Measurements from ENCODE around the gene CEP70.
"Not testable (repeated sequence)": the region's sequence is repeated elsewhere in the genome, so short reads cannot be mapped to it uniquely, and the experiment has no call there.

CEP70 gene

GRCh38 chr3:138594150-138594934 is at the start of gene CEP70:
TSS of gene CEP70 (minus strand) at chr3:138594260. CDS start at chr3:138572927, 21,333 bp downstream.
- DNase-seq: peak; percentile 93

GRCh38 chr3:138642927-138643253 is 48.8 kb upstream of the CEP70 start:
- no peak for DNase-seq
- in situ Hi-C loops (cut with HindIII; ENCODE audit: low pct_ligation_motif_present, low pct_unique_long_range_greater_than_20kb, low sequenced_read_pairs): no loop called here

More at GRCh38 chr3:138594150-138594934, at the start of gene CEP70:
- in situ Hi-C loops (cut with HindIII; ENCODE audit: low pct_ligation_motif_present, low pct_unique_long_range_greater_than_20kb, low sequenced_read_pairs): no loop called here

GRCh38 chr3:138642226-138642926 is 48.3 kb upstream of the CEP70 start:
- in situ Hi-C loops (cut with HindIII; ENCODE audit: low pct_ligation_motif_present, low pct_unique_long_range_greater_than_20kb, low sequenced_read_pairs): no loop called here
- no peak for DNase-seq

- in situ Hi-C loops (cut with HindIII; ENCODE audit: low pct_ligation_motif_present, low pct_unique_long_range_greater_than_20kb, low sequenced_read_pairs): no loop called here
- DNase-seq: no peak
Observed at GRCh38 chr3:138640537-138640936, 46.5 kb upstream of the CEP70 start.

GRCh38 chr3:138638641-138639040 is 44.6 kb upstream of the CEP70 start:
- in situ Hi-C loops (cut with HindIII; ENCODE audit: low pct_ligation_motif_present, low pct_unique_long_range_greater_than_20kb, low sequenced_read_pairs): no loop called here
- DNase-seq: no peak

GRCh38 chr3:138629526-138629925 is 35.5 kb upstream of the CEP70 start:
- DNase-seq: no peak
- in situ Hi-C loops (cut with HindIII; ENCODE audit: low pct_ligation_motif_present, low pct_unique_long_range_greater_than_20kb, low sequenced_read_pairs): no loop called here

GRCh38 chr3:138625707-138626365 is 31.8 kb upstream of the CEP70 start:
- in situ Hi-C loops (cut with HindIII; ENCODE audit: low pct_ligation_motif_present, low pct_unique_long_range_greater_than_20kb, low sequenced_read_pairs): no loop called here
- no peak for DNase-seq

- in situ Hi-C loops (cut with HindIII; ENCODE audit: low pct_ligation_motif_present, low pct_unique_long_range_greater_than_20kb, low sequenced_read_pairs): no loop called here
- no peak for DNase-seq
Observed at GRCh38 chr3:138624518-138624917, 30.5 kb upstream of the CEP70 start.

GRCh38 chr3:138620431-138620830 is 26.4 kb upstream of the CEP70 start:
- no peak for DNase-seq
- in situ Hi-C loops (cut with HindIII; ENCODE audit: low pct_ligation_motif_present, low pct_unique_long_range_greater_than_20kb, low sequenced_read_pairs): no loop called here

- in situ Hi-C loops (cut with HindIII; ENCODE audit: low pct_ligation_motif_present, low pct_unique_long_range_greater_than_20kb, low sequenced_read_pairs): no loop called here
- DNase-seq: no peak
Observed at GRCh38 chr3:138615462-138615861, 21.4 kb upstream of the CEP70 start.

GRCh38 chr3:138609898-138610266 is 15.8 kb upstream of the CEP70 start:
- DNase-seq: no peak
- in situ Hi-C loops (cut with HindIII; ENCODE audit: low pct_ligation_motif_present, low pct_unique_long_range_greater_than_20kb, low sequenced_read_pairs): no loop called here

GRCh38 chr3:138608322-138609135 is 14.5 kb upstream of the CEP70 start, which contains the start of gene FAIM:
TSS of gene FAIM (plus strand) at chr3:138608771. CDS start at chr3:138619727, 10,956 bp downstream.
- in situ Hi-C loops (cut with HindIII; ENCODE audit: low pct_ligation_motif_present, low pct_unique_long_range_greater_than_20kb, low sequenced_read_pairs): no loop called here
- DNase-seq: peak; percentile 49

GRCh38 chr3:138604106-138604595 is 10.1 kb upstream of the CEP70 start:
- in situ Hi-C loops (cut with HindIII; ENCODE audit: low pct_ligation_motif_present, low pct_unique_long_range_greater_than_20kb, low sequenced_read_pairs); DNase-seq: not testable (repeated sequence)

- in situ Hi-C loops (cut with HindIII; ENCODE audit: low pct_ligation_motif_present, low pct_unique_long_range_greater_than_20kb, low sequenced_read_pairs); DNase-seq: not testable (repeated sequence)
Observed at GRCh38 chr3:138601661-138602060, 7.6 kb upstream of the CEP70 start.

GRCh38 chr3:138600100-138600745 is 6.2 kb upstream of the CEP70 start:
- in situ Hi-C loops (cut with HindIII; ENCODE audit: low pct_ligation_motif_present, low pct_unique_long_range_greater_than_20kb, low sequenced_read_pairs): no loop called here
- no peak for DNase-seq

GRCh38 chr3:138598534-138598933 is 4.5 kb upstream of the CEP70 start:
- DNase-seq: no peak
- in situ Hi-C loops (cut with HindIII; ENCODE audit: low pct_ligation_motif_present, low pct_unique_long_range_greater_than_20kb, low sequenced_read_pairs): no loop called here

GRCh38 chr3:138597186-138597976 is 3.3 kb upstream of the CEP70 start:
- in situ Hi-C loops (cut with HindIII; ENCODE audit: low pct_ligation_motif_present, low pct_unique_long_range_greater_than_20kb, low sequenced_read_pairs); DNase-seq: not testable (repeated sequence)

Measured in ACHN (cell line).